ENCODE measurements around the gene CHTF18.
A peak's percentile ranks its signal among the peaks of the same experiment; 100 is the strongest.

CHTF18 gene

DNA sequence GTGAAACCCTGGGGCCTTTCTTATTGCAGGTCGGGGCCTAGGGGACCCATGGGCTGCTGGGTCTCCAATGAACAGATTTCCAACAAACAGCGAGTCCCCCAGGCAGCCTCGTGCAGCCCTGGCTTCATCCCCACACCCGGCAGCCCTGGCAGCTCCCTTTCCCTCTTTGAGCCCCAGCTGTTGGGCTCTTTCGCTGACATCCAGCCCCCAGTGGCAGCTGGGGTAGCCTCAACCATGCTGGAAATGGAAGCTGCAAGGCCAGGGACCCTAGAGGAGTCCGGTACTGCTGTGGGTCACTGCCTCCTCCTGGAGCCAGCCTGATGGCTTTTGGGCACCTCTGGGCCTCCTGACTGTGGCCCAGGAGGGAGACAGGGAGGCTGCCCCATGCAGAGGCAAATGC is 6.2 kb upstream of the CHTF18 start:
- TF ChIP-seq, protein P1, sequence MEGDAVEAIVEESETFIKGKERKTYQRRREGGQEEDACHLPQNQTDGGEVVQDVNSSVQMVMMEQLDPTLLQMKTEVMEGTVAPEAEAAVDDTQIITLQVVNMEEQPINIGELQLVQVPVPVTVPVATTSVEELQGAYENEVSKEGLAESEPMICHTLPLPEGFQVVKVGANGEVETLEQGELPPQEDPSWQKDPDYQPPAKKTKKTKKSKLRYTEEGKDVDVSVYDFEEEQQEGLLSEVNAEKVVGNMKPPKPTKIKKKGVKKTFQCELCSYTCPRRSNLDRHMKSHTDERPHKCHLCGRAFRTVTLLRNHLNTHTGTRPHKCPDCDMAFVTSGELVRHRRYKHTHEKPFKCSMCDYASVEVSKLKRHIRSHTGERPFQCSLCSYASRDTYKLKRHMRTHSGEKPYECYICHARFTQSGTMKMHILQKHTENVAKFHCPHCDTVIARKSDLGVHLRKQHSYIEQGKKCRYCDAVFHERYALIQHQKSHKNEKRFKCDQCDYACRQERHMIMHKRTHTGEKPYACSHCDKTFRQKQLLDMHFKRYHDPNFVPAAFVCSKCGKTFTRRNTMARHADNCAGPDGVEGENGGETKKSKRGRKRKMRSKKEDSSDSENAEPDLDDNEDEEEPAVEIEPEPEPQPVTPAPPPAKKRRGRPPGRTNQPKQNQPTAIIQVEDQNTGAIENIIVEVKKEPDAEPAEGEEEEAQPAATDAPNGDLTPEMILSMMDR (IDR thresholded peaks at IDR 0.05; ENCODE audit: control insufficient read depth, extremely low read depth, insufficient read depth): no peak

GRCh38 chr16:782766-783403 is 5.5 kb upstream of the CHTF18 start:
- TF ChIP-seq, protein P1 (IDR thresholded peaks at IDR 0.05; ENCODE audit: control insufficient read depth, extremely low read depth, insufficient read depth): no peak
- DNase-seq (ENCODE audit: low read depth): no peak
- no peak overlapping the region for H3K4me3 ChIP-seq (ENCODE audit: low read depth, low read length)

More for the DNA sequence above, 6.2 kb upstream of the CHTF18 start:
- no peak for DNase-seq (ENCODE audit: low read depth)
- H3K4me3 ChIP-seq (ENCODE audit: low read depth, low read length): no peak overlapping the region

DNA sequence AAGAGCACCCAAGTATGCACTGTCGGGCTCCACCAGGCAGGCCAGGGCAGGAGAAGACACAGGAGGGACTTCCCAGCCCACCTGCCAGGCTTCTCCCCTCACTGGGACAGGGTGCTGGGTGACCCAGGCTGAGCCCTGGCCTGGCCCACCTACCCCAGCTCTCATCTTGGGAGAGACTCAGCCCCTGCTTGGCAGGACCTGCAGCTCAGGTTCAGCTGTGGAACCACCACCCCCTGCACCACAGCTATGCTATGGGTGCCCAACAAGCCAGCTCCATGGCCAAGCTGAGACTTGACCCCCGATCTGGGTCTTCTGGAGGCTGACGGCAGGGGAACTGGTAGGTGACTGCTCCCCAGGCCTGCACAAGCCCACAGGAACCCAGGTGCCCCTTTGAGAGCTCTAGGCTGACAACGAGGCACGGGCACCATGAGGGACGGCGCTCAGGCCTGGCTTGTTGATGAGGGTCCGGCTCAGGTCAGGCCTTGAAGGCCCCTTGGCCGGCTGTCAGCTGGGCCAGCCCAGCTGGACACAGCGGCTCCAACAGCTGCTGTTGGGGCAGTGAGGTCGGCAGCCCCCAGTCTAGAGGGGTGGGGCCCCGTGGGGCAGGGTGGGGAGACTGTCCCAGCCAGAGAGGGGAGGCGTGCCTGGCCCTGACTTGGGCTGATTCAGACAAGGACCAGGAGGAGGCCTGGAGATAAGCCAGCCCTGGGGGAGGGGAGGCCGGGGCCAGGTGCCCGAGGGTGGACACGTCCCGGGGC is 4.8 kb upstream of the CHTF18 start:
- TF ChIP-seq, protein P1 (IDR thresholded peaks at IDR 0.05; ENCODE audit: control insufficient read depth, extremely low read depth, insufficient read depth): no peak
- DNase-seq (ENCODE audit: low read depth): no peak
- H3K4me3 ChIP-seq (ENCODE audit: low read depth, low read length): no peak overlapping the region

- no peak for DNase-seq (ENCODE audit: low read depth)
- TF ChIP-seq, protein P1 (IDR thresholded peaks at IDR 0.05; ENCODE audit: control insufficient read depth, extremely low read depth, insufficient read depth): no peak
Measured at GRCh38 chr16:784431-784830, 4.0 kb upstream of the CHTF18 start.

GRCh38 chr16:785563-786535 is 2.6 kb upstream of the CHTF18 start:
- DNase-seq (ENCODE audit: low read depth): no peak
- H3K4me3 ChIP-seq (ENCODE audit: low read depth, low read length): no peak overlapping the region
- TF ChIP-seq, protein P1 (IDR thresholded peaks at IDR 0.05; ENCODE audit: control insufficient read depth, extremely low read depth, insufficient read depth): peak; percentile 79

More at GRCh38 chr16:784431-784830, 4.0 kb upstream of the CHTF18 start:
- H3K4me3 ChIP-seq (ENCODE audit: low read depth, low read length): no peak overlapping the region

- TF ChIP-seq, protein P1 (IDR thresholded peaks at IDR 0.05; ENCODE audit: control insufficient read depth, extremely low read depth, insufficient read depth): no peak
- DNase-seq (ENCODE audit: low read depth): no peak
- H3K4me3 ChIP-seq (ENCODE audit: low read depth, low read length): peak overlapping the region; percentile 97
Measured at GRCh38 chr16:787321-787966, 976 bp upstream of the CHTF18 start.

All from LNCaP clone FGC (cell line).